Stomach (tissue), 9 donors: ENCODE results near the gene KRT222. TPM values are rescaled to one million over a fixed set of nuclear protein-coding genes. Genes with fewer than 3 reads are reported as not detected.
A peak's percentile ranks its signal among the peaks of the same experiment; 100 is the strongest.

Source experiments
- DNase-seq, 2 donors: peaks; one replicate each; pipeline versions ENCODE4 v3.0.0 to v3.0.0-alpha.2; 2013 to 2019
- H3K27ac ChIP-seq, 5 donors: fragments of 200-600 bp in 4 of 5; sonication (generic) in 4 of 5; one replicate each; pipeline ENCODE4 v1.5.1; 2013 to 2019; ENCODE audit warnings: mild to moderate bottlenecking in 1 of 5, moderate library complexity in 1 of 5
- H3K27me3 ChIP-seq, 3 donors: fragments of 200-600 bp; sonication (generic); one replicate each; pipeline ENCODE4 v1.5.1; 2017 to 2019; ENCODE audit warnings: mixed run types in 1 of 3
- H3K36me3 ChIP-seq, 4 donors: fragments of 200-600 bp; sonication (generic); 1 replicate in 3 of 4; 2 replicates in 1 of 4; pipeline ENCODE4 v1.5.1; 2016 to 2019
- H3K4me1 ChIP-seq, 4 donors: fragments of 200-600 bp; sonication (generic); one replicate each; pipeline ENCODE4 v1.5.1; 2016 to 2019
- H3K4me3 ChIP-seq, 4 donors: fragments of 200-600 bp; sonication (generic) in 3 of 4; one replicate each; pipeline ENCODE4 v1.5.1; 2016 to 2019; ENCODE audit warnings: mild to moderate bottlenecking in 1 of 4
- H3K9me3 ChIP-seq, 4 donors: fragments of 200-600 bp; sonication (generic); one replicate each; pipeline ENCODE4 v1.5.1; 2016 to 2019
- EP300 ChIP-seq: sonication (generic); formaldehyde crosslinking; IDR thresholded peaks from one replicate; pipeline ENCODE4 v1.6.1; 2017; ENCODE audit warnings: antibody characterized with exemption
- POLR2A ChIP-seq, 4 donors: fragments of 450-650 bp; IDR thresholded peaks; one replicate each; pipeline ENCODE4 v1.6.1; 2016; ENCODE audit warnings: antibody characterized with exemption in 4 of 4, control low read depth in 2 of 4, mild to moderate bottlenecking in 1 of 4, moderate library complexity in 1 of 4
- POLR2AphosphoS5 ChIP-seq, 3 donors: sonication (generic); formaldehyde crosslinking; IDR thresholded peaks; one replicate each; pipeline ENCODE4 v1.6.1; 2016; ENCODE audit warnings: antibody characterized with exemption in 3 of 3
- WGBS, 5 donors: extraction: QIAGEN DNeasy Blood & Tissue Kit in 3 of 5; methylation state at CpG; one replicate each; pipeline versions ENCODE4 v1.1.5 to v1.1.7; 2013 to 2018; 5-methylcytosine and 5-hydroxymethylcytosine counted together
- intact Hi-C: fragments of 100-400 bp; cut with DNase I; formaldehyde crosslinking; loops from one replicate; pipeline ENCODE4 v1.15.1; 2023; ENCODE audit warnings: low total_unique reads
- polyA plus RNA-seq, 3 donors: library from polyadenylated mRNA; stranded (reverse); fragments of 200-250 nt; gene quantifications; one replicate each; pipeline ENCODE4 v1.2.3, GENCODE V29; 2013
- total RNA-seq, 5 donors: library from RNA; depleted of rRNA; stranded (reverse); fragments of >200 nt; gene quantifications; one replicate each; pipeline versions ENCODE4 v1.1.0 to v1.2.3, GENCODE V29; 2014 to 2016
- TF ChIP-seq, protein P1 (sequence below), 7 experiments: fragments of 450-650 bp in 4 of 7; fragments of 200-600 bp in 3 of 7; sonication (generic) in 3 of 7; IDR thresholded peaks; one replicate each; pipeline ENCODE4 v1.5.1; 2016 to 2019; ENCODE audit warnings: antibody characterized with exemption in 7 of 7, control low read depth in 2 of 7, mild to moderate bottlenecking in 1 of 7
- donor health status: healthy with polysubstance abuse.
- donor health status: Bipolar disorder and iron deficiency.
- donor health status: healthy.

Gene KRT222
- total and polyA plus RNA-seq, 8 donors: 0.33 to 2.8 (median 0.83) TPM; not detected in 4

- Histone ChIP-seq H3K4me1 (no peaks in the 10 kb centered on the region), H3K4me3 (no peak overlapping the region), H3K27ac (no peak overlapping the region), H3K36me3 (no peaks in the 10 kb centered on the region), H3K27me3 (peaks cover 0 to 3% (median 0%) of the 10 kb centered on the region in 3 donors), H3K9me3 (no peaks in the 10 kb centered on the region)
- TF ChIP-seq EP300: no peak
- TF ChIP-seq POLR2AphosphoS5 (IDR thresholded peaks at IDR 0.05): no peak
- TF ChIP-seq POLR2A (IDR thresholded peaks at IDR 0.05): no peak
- TF ChIP-seq, protein P1, sequence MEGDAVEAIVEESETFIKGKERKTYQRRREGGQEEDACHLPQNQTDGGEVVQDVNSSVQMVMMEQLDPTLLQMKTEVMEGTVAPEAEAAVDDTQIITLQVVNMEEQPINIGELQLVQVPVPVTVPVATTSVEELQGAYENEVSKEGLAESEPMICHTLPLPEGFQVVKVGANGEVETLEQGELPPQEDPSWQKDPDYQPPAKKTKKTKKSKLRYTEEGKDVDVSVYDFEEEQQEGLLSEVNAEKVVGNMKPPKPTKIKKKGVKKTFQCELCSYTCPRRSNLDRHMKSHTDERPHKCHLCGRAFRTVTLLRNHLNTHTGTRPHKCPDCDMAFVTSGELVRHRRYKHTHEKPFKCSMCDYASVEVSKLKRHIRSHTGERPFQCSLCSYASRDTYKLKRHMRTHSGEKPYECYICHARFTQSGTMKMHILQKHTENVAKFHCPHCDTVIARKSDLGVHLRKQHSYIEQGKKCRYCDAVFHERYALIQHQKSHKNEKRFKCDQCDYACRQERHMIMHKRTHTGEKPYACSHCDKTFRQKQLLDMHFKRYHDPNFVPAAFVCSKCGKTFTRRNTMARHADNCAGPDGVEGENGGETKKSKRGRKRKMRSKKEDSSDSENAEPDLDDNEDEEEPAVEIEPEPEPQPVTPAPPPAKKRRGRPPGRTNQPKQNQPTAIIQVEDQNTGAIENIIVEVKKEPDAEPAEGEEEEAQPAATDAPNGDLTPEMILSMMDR (IDR thresholded peaks at IDR 0.05): no peak
- 78 to 84% (median 82%) methylated on average over 5 of the region's 5 CpGs for WGBS, 5 donors
- no peak for DNase-seq
- intact Hi-C loops: no loop called here
Measured at GRCh38 chr17:40687106-40687505, 22.1 kb upstream of the KRT222 start.

DNA sequence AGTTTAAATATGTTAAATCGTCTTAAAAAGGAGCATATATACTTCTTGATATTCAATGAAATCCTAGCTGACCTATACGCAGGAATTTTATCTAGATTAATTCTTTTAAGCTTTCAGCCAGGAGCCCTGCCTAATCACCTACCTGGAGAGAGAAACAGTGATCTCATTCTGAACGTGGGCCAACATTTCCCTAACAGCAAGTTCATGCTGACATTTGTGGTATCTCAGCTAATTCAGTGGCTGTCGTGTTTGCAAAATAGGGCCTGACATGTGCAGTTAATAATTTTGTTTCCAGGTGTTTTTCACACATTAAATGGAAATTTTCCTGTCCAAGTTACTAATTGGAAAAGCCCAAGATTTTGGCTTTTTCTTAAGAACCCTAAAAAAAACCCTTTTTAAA is 21.2 kb upstream of the KRT222 start:
- peak overlapping the region in 1 of 5 donors; percentile 19 for H3K27ac ChIP-seq
- no peaks in the 10 kb centered on the region for H3K9me3 ChIP-seq
- H3K4me1 ChIP-seq: no peaks in the 10 kb centered on the region
- peak; percentile 52 to 85 for DNase-seq
- H3K36me3 ChIP-seq: no peaks in the 10 kb centered on the region
- 21 to 44% (median 37%) methylated on average over 4 of the region's 4 CpGs for WGBS, 5 donors
- TF ChIP-seq POLR2AphosphoS5 (IDR thresholded peaks at IDR 0.05) (peak in 1 of 3 donors; percentile 11), POLR2A (IDR thresholded peaks at IDR 0.05) (no peak), EP300 (no peak)
- TF ChIP-seq, protein P1 (IDR thresholded peaks at IDR 0.05): no peak
- H3K4me3 ChIP-seq: no peak overlapping the region
- H3K27me3 ChIP-seq: peaks cover 0 to 3% (median 0%) of the 10 kb centered on the region in 3 donors
- intact Hi-C loops: no loop called here

DNA sequence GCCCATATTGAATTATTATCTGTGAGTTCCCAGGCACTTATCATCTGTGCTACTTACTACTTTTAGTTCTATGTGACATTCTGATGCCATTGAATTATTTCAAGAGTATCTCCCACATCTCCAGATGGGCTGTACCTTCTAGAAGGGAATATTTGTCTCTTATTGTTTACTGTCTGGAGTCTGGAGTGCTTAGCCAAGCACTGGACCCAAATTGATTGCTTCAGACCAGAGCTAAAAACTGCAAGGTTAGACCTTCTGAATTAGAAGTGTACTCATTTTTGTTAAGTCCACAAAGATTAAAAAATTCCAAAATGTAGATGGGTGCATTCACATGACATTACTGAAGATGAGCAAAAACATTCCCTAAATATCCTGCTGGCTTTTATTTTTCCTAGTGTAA is 16.0 kb upstream of the KRT222 start:
- Histone ChIP-seq H3K27me3 (peaks cover 0 to 15% (median 0%) of the 10 kb centered on the region in 3 donors), H3K4me3 (no peak overlapping the region), H3K36me3 (no peaks in the 10 kb centered on the region), H3K4me1 (no peaks in the 10 kb centered on the region), H3K9me3 (no peaks in the 10 kb centered on the region), H3K27ac (no peak overlapping the region)
- intact Hi-C loops: no loop called here
- no peak for DNase-seq
- TF ChIP-seq POLR2AphosphoS5 (IDR thresholded peaks at IDR 0.05) (no peak), EP300 (no peak), POLR2A (IDR thresholded peaks at IDR 0.05) (no peak)
- TF ChIP-seq, protein P1 (IDR thresholded peaks at IDR 0.05): no peak

- Histone ChIP-seq H3K36me3 (no peaks in the 10 kb centered on the region), H3K27me3 (peaks cover 0 to 21% (median 0%) of the 10 kb centered on the region in 3 donors), H3K9me3 (no peaks in the 10 kb centered on the region), H3K4me1 (no peaks in the 10 kb centered on the region), H3K27ac (no peak overlapping the region), H3K4me3 (no peak overlapping the region)
- no peak for DNase-seq
- 76 to 85% (median 79%) methylated on average over 2 of the region's 2 CpGs for WGBS, 5 donors
- intact Hi-C loops: no loop called here
- TF ChIP-seq, protein P1 (IDR thresholded peaks at IDR 0.05): no peak
Measured at GRCh38 chr17:40679523-40679907, 14.5 kb upstream of the KRT222 start.
